HuH-7 (cell line): Measurements from ENCODE around the gene ACBD6.

Experiments
- DNase-seq: peaks from one replicate; pipeline ENCODE4 v3.0.0; 2011; ENCODE audit warnings: low spot score

The ACBD6 gene

GRCh38 chr1:180291004-180291403 is 211.4 kb downstream of the ACBD6 start:
- no peak for DNase-seq

GRCh38 chr1:180290265-180291001 is 211.9 kb downstream of the ACBD6 start:
- no peak for DNase-seq

GRCh38 chr1:180288940-180289339 is 213.4 kb downstream of the ACBD6 start:
- DNase-seq: no peak

GRCh38 chr1:180287988-180288705 is 214.2 kb downstream of the ACBD6 start:
- DNase-seq: no peak

- DNase-seq: no peak
Observed at GRCh38 chr1:180286417-180286816, 216.0 kb downstream of the ACBD6 start.

- no peak for DNase-seq
Observed at GRCh38 chr1:180283098-180283497, 219.3 kb downstream of the ACBD6 start.

- DNase-seq: no peak
Observed at GRCh38 chr1:180282401-180283044, 219.9 kb downstream of the ACBD6 start.

GRCh38 chr1:180281490-180281889 is 220.9 kb downstream of the ACBD6 start:
- no peak for DNase-seq

GRCh38 chr1:180280617-180281016 is 221.8 kb downstream of the ACBD6 start:
- DNase-seq: no peak

GRCh38 chr1:180279651-180280050 is 222.7 kb downstream of the ACBD6 start:
- no peak for DNase-seq

GRCh38 chr1:180278596-180279395 is 223.6 kb downstream of the ACBD6 start:
- DNase-seq: no peak

GRCh38 chr1:180278194-180278515 is 224.2 kb downstream of the ACBD6 start:
- DNase-seq: no peak

- no peak for DNase-seq
Observed at GRCh38 chr1:180277476-180278193, 224.7 kb downstream of the ACBD6 start.

GRCh38 chr1:180275726-180276125 is 226.7 kb downstream of the ACBD6 start:
- no peak for DNase-seq

- no peak for DNase-seq
Observed at GRCh38 chr1:180274221-180274620, 228.2 kb downstream of the ACBD6 start.

GRCh38 chr1:180273066-180273465 is 229.3 kb downstream of the ACBD6 start:
- DNase-seq: no peak

GRCh38 chr1:180272395-180272794 is 230.0 kb downstream of the ACBD6 start:
- DNase-seq: no peak

GRCh38 chr1:180271272-180272255 is 230.8 kb downstream of the ACBD6 start:
- DNase-seq: no peak

- no peak for DNase-seq
Observed at GRCh38 chr1:180270530-180271271, 231.7 kb downstream of the ACBD6 start.
